GM12878 (cell line): ENCODE data around the gene TMED6. TPM values are rescaled to one million over a fixed set of nuclear protein-coding genes. Genes with fewer than 3 reads are reported as not detected.

Experiments used
- GABPA ChIP-seq: IDR thresholded peaks from 2 replicates; pipeline ENCODE4 v1.6.1; 2014; ENCODE audit warnings: antibody characterized with exemption, low read depth, mild to moderate bottlenecking, inconsistent platforms
- IRF4 ChIP-seq: IDR thresholded peaks from 2 replicates; pipeline ENCODE4 v1.6.1; 2011; ENCODE audit warnings: low read depth, low read length
- NFYB ChIP-seq: IDR thresholded peaks from 2 replicates; pipeline ENCODE4 v1.6.1; 2011; ENCODE audit warnings: low read depth, mild to moderate bottlenecking, low read length, improper control_type of control experiment, moderate library complexity; ENCODE audit not compliant: insufficient read depth
- RCOR1 ChIP-seq: conservative IDR thresholded peaks from 2 replicates; pipeline ENCODE4 v1.6.1; 2012; ENCODE audit warnings: low read depth, low read length, improper control_type of control experiment
- polyA plus RNA-seq, 11 experiments: library from polyadenylated mRNA; depleted of rRNA in 4 of 11; unstranded in 6 of 11; stranded (reverse) in 5 of 11; fragments of >200 nt; fragmentation: Nextera tagmentation in 4 of 11; fragmentation: Illumina TruSeq in 1 of 11; extraction: Ambion mirVana in 4 of 11; extraction: Trizol in 1 of 11; gene quantifications; 1 replicate in 1 of 11; 2 replicates in 10 of 11; pipeline versions ENCODE4 v1.2.1 to v1.2.3, GENCODE V29; 2011 to 2016; ENCODE audit warnings: inconsistent platforms in 2 of 11, missing spikeins in 2 of 11, low read depth in 1 of 11
- total RNA-seq, 4 experiments: library from RNA; depleted of rRNA in 3 of 4; stranded (reverse); fragments of >200 nt in 3 of 4; fragmentation: Illumina TruSeq in 1 of 4; extraction: Trizol in 1 of 4; gene quantifications; 2 replicates each; pipeline versions ENCODE4 v1.2.1 to v1.2.3, GENCODE V29; 2013 to 2021
- TF ChIP-seq, protein P1 (sequence below): fragments of 450-650 bp; IDR thresholded peaks from 2 replicates; pipeline ENCODE4 v1.6.1; 2017; ENCODE audit warnings: antibody characterized with exemption, mild to moderate bottlenecking, moderate library complexity
- TF ChIP-seq, protein P2 (sequence below): IDR thresholded peaks from 2 replicates; pipeline ENCODE4 v1.6.1; 2012; ENCODE audit warnings: mild to moderate bottlenecking, low read depth, low read length
- TF ChIP-seq, protein P3 (sequence below): IDR thresholded peaks from 2 replicates; pipeline ENCODE4 v1.6.1; 2012; ENCODE audit warnings: low read depth, low read length, improper control_type of control experiment

TMED6 gene
- total and polyA plus RNA-seq, 10 of the 15 experiments (the other 5 are each of a cell fraction or from before 2014, with no cell fraction given), result 0.27 to 1.7 (median 0.78) TPM

DNA sequence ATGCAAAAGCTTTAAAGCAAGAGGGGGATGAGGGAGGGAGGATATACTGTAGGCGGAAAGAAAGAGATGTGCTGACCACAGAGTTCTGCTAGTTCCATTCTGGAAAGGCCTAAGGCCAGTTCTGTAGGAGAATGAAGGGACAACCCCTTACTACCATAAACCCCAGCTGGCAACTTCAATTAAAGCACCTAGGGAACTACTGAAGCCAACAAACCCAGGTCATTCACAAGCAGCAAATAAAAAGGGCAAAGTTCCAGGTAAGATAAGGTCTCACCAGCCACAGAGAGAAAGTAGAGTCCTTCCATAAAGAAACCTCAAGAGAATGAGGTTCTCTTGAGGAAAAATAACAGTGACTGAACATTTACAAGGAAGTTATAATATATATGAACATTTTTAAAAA lies 21.4 kb upstream of the TMED6 start (continued):
- TF ChIP-seq, protein P1, sequence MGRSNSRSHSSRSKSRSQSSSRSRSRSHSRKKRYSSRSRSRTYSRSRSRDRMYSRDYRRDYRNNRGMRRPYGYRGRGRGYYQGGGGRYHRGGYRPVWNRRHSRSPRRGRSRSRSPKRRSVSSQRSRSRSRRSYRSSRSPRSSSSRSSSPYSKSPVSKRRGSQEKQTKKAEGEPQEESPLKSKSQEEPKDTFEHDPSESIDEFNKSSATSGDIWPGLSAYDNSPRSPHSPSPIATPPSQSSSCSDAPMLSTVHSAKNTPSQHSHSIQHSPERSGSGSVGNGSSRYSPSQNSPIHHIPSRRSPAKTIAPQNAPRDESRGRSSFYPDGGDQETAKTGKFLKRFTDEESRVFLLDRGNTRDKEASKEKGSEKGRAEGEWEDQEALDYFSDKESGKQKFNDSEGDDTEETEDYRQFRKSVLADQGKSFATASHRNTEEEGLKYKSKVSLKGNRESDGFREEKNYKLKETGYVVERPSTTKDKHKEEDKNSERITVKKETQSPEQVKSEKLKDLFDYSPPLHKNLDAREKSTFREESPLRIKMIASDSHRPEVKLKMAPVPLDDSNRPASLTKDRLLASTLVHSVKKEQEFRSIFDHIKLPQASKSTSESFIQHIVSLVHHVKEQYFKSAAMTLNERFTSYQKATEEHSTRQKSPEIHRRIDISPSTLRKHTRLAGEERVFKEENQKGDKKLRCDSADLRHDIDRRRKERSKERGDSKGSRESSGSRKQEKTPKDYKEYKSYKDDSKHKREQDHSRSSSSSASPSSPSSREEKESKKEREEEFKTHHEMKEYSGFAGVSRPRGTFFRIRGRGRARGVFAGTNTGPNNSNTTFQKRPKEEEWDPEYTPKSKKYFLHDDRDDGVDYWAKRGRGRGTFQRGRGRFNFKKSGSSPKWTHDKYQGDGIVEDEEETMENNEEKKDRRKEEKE, result no peak
- TF ChIP-seq, protein P2, sequence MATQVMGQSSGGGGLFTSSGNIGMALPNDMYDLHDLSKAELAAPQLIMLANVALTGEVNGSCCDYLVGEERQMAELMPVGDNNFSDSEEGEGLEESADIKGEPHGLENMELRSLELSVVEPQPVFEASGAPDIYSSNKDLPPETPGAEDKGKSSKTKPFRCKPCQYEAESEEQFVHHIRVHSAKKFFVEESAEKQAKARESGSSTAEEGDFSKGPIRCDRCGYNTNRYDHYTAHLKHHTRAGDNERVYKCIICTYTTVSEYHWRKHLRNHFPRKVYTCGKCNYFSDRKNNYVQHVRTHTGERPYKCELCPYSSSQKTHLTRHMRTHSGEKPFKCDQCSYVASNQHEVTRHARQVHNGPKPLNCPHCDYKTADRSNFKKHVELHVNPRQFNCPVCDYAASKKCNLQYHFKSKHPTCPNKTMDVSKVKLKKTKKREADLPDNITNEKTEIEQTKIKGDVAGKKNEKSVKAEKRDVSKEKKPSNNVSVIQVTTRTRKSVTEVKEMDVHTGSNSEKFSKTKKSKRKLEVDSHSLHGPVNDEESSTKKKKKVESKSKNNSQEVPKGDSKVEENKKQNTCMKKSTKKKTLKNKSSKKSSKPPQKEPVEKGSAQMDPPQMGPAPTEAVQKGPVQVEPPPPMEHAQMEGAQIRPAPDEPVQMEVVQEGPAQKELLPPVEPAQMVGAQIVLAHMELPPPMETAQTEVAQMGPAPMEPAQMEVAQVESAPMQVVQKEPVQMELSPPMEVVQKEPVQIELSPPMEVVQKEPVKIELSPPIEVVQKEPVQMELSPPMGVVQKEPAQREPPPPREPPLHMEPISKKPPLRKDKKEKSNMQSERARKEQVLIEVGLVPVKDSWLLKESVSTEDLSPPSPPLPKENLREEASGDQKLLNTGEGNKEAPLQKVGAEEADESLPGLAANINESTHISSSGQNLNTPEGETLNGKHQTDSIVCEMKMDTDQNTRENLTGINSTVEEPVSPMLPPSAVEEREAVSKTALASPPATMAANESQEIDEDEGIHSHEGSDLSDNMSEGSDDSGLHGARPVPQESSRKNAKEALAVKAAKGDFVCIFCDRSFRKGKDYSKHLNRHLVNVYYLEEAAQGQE, result no peak
- TF ChIP-seq NFYB (no peak), GABPA (no peak), RCOR1 (no peak), IRF4 (no peak)
- TF ChIP-seq, protein P3, sequence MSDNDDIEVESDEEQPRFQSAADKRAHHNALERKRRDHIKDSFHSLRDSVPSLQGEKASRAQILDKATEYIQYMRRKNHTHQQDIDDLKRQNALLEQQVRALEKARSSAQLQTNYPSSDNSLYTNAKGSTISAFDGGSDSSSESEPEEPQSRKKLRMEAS, result no peak
